DMS79 (cell line): ENCODE results near the gene RXYLT1.

Experiments used
- DNase-seq: peaks from one replicate; lab custom pipeline; 2025; lab: John Stamatoyannopoulos, UW

RXYLT1 gene

DNA sequence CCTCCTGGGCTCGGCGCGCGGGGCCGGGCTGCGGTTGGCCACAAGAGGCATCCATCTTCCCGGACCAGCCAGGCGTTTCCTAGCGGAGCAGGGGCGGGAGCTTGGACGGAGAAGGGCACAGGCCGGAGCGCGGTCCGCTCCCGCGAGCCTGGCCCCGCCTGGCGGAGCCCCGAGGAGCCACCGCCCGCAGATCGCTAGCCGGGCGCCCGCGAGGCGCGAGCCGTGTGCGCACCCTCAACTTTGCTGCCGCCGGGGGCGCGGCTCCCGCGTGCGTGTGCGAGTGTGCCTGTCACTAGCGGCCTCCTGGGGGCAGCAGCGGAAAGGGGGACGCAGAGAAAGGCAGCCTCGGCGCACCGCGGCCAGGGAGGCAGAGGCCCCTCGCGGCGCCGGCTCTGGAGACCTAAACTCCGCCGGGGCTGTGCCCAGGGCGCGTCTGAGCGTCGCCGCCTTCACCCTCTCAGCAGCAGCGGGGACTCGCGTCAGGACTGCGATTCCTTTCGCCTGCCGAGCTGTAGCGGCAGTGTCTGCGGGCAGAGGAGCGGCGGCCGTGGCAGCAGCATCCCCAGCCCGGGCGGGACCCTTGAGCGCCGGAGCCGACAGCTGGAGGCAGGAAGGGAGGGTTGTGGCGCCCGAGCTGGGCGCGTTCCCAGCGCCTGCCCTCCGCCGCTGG is 64.1 kb downstream of the RXYLT1 start:
- peak; percentile 49 for DNase-seq

DNA sequence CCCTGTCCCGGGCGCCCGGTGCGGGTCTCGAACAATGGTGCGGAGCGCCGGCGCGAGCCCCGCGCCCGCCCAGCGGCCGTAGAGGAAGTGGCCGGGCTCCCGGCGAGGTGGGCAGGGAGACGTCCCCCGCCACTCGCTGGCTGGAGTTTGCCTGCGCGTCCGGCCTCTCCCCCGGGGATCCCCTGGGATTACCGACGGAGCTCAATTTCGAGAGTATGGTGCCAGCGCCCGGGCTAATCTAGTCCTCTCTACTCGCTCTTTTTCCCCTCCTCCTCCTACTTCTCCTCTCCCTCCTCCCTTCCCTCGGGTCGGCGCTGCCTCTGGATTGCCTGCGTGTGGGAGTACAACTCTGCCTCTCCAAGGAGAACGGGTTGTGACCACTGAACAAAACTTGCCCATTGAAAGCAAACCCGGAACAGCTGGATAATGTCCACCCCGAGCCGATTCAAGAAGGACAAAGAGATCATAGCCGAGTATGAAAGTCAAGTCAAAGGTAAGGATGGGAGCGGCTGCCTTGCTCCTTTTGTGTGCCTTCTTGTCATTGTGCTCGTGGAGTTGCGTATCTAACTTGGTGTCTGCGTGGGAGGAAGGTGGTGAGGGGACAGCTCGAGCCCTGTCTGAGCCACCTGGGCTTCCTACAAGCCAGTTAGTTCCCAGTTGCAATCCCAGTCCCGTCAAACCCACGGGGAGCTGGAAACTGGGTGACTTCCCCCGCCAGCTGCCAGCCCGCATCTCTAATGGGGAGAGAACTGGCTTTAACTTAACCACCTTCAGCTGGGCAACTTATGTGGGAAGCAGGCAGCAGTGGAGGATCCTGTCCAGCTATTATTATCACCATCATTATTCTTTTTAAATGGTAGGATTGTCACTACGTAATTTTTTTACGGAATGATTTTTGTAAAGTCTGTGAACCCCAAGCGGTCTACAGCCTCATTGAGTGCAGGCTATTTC is 65.0 kb downstream of the RXYLT1 start, which contains the start of gene SRGAP1:
TSS of gene SRGAP1 (plus strand) at position 310 of the 951 bp plus-strand sequence. CDS start at position 427, 117 bp downstream.
- DNase-seq, result no peak

DNA sequence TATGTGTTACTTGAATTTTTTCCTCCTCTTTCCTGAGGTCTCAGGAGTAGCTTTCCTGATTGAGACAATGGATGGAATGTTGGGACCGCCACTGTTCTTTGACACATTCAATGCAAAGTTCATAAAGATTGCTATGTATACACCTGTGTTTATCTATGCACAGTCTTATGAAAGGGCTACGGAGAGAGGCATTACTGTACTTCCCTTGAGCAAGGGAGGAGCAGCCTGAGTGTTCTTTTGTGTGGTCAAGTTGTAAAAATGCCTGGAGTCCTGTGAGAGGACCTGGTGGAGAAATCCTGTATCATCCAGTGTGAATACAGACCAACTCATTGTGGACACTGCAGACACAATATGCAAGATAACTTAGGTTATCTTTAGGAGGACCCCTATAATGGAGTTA is 66.0 kb downstream of the RXYLT1 start:
- no peak for DNase-seq

DNA sequence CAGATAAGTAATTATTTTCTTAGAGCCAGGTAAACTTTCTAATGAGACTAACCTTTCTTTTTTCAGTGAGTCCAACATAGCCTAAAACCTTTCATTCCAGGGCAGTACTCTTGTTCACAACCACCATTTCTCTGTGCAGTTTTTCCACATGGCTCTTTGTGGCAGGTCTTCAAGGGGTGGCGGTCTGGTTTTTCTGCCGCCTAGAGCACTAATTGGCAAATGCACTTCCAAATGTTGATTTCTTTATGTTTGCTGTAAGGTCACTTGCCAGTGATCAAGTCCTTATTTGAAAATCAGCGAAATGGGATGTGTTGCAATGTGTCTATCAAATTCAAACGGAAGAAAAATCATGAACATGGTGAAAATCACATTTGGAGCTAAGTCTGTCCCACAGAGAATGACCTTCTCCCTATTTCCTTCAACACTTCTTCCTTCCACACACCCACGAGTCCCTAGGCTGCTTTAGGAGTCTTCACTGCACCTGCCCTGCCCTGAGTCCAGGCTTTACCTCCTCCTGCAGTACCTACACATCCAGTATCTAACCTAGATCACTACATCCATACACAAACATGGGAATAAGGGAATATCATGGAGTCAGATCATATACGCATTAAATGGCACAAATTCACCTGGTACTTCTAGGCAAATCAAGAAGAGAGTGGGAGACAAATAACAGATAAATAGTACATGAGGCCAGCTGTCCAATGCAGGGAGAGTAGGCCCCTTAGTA is 66.7 kb downstream of the RXYLT1 start:
- DNase-seq, result no peak

DNA sequence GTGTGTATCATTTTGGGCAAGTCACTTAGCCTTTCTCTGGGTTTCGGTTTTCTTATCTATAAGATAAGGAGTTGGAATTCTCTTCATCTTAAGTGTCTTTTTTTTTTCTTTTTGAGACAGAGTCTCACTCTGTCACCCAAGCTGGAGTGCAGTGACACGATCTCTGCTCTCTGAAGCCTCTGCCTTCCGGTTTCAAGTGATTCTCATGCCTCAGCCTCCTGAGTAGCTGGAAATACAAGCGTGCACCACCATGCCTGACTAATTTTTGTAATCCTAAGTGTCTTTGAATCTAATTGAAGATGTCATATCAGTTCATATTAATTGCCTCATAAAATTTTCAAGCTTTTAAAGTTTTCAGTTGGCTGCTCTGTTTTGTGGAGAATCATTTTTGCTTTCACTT is 68.7 kb downstream of the RXYLT1 start:
- DNase-seq, result no peak

DNA sequence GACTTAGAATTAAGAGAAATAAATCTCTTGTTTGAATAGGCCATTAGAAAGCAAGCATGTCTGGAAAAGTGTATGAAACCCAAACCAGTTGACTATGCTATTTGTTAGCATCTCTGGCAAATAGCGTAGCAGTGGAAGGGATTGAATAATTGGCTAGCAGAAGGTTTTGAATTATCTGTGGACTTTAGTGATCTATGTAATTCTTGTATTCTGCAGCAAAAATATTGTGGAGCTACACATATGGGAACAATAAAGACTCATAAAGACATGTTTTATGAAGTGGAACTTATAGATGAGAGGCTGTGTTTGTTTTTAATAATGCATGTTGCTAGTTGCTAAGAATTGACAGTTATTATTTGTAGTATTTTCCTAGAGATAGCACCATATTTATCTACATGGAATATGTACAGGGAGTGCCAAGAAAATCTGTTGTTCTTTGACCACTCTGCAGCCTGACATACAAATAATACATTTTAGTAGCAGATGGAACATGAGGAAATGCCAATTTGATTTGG is 69.5 kb downstream of the RXYLT1 start:
- no peak for DNase-seq

DNA sequence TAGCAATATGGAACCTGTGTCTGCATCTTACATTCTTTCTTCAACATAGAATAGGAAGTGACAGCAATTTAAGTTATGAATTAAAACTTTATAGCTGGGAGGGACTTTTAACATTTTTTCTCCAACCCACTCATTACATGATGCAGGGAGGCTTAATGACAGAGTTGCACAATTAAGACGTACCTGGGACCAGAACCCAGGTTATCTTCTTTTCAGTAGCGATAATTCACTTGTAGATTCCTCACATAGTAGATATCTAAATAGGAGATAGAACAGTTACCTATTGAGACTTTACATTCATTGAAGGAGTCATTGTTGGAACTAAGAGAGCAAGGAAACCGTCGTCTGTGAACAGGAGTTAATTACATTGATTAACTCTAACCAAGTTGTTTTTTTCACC is 69.9 kb downstream of the RXYLT1 start:
- no peak for DNase-seq

DNA sequence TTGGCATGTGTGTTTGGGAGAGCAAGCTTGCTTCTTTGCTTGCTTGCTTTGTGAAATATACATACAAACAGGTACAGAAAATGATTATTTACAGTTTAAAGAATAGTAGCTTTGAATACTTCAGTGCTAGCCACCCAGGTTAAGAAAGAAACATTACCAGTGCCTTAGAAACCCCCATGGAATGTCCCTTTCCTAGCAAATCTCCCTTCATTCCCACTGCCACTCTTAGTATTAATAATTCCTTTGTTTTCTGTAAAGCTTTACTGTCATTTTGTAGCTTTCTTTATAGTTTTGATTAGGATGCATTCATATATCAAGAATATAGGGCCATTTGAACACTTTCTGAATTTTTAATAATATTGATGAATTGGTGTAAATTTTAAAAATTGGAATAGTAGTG is 74.3 kb downstream of the RXYLT1 start:
- DNase-seq, result no peak

DNA sequence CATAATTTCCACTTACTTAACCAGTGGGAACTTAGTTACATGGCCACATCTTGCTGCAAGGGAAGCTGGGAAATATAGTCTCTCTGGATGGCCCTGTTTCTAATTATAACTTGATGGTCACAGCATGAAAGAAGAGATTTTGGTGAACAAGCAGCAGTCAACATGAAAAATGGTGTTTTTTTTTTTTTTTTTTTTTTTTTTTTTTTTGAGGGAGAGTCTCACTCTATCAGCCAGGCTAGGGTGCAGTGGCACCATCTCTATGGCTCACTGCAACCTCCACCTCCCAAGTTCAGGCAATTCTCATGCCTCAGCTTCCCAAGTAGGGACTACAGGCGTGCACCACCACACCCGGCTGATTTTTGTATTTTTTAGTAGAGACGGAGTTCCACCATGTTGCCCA is 75.6 kb downstream of the RXYLT1 start:
- DNase-seq, result no peak

DNA sequence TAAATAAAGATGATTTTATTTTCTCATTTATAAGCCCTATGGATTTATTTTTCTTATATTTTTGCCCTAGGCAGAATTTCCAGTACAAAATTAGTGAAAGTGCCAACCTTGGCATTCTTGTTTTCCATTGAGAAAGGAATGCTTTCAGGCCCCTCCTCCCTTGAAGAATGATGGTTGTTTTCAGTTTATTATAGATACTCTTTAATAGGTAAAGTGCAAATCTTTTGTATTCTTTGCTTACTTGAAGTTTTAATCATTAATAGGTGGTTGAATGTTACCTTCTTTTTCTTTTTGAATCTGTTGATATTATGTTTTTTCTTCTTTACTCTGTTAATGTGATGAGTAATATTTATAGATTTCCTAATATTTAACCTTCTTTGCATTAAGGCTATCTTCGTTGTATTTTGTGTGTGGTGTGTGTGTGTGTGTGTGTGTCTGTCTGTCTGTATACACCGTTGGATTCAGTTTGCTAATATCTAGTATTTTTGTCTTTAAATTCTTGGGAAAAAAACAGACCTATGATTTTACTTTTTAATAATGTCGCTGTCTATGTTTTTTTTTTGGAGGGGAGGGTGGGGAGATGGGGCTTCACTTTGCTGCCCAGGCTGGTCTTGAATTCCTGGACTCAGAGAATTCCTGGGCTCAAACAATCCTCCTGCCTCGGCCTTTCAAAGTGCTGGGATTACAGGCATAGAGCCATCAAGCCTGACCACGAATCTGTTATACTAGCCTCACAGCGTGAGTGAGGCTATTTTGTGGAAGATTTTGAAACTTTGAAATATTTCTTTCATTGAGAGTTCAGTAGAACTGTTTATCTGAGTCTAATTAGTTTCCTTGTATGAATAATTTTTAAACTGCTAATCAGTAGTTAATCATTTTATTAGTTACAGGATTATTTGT is 78.3 kb downstream of the RXYLT1 start:
- no peak for DNase-seq
